Heart left ventricle (tissue), 13 donors: Measurements from ENCODE around the gene KCNV2.

Source experiments
- CTCF ChIP-seq, 12 donors: fragments of 200-600 bp; sonication (generic) in 4 of 12; IDR thresholded peaks; one replicate each; pipeline versions ENCODE4 v1.5.0 to v1.8.0; 2018 to 2022; ENCODE audit warnings: antibody characterized with exemption in 12 of 12, mild to moderate bottlenecking in 5 of 12
- POLR2A ChIP-seq, 2 donors: fragments of 450-650 bp; IDR thresholded peaks; one replicate each; pipeline ENCODE4 v1.6.1; 2017; ENCODE audit warnings: antibody characterized with exemption in 2 of 2, mild to moderate bottlenecking in 2 of 2, moderate library complexity in 2 of 2
- donor health status: ischemic (EF 13 %, LVEDD 7.1; RV severe dilation, severe dysfunction).
- donor health status: DM: no; HTN: yes; CAD: no.
- donor health status: DM: no; HTN: no; CAD: no.
- donor health status: ischemic (EF 25% LVEDD 6.9; RV normal size, moderate dysfunction).
- donor health status: ischemic (EF 25% LVEDD 5.7; RV mildly dilated, moderate dysfunction).
- donor health status: ischemic (EF 35%, LVEDD 5.7; RV mildly dilated, moderate dysfunction).
- donor health status: nonischemic (EF 11% LVEDD 7.7; RV severe dilation, severe dysfunction).
- donor health status: DM: yes; HTN: yes; CAD: no.
- donor health status: PGD.
- donor health status: ischemic (EF 29% LVEDD 5.4; RV normal size, mild dysfunction).
- donor health status: nonischemic (EF 23%, LVEDD 6.1; RV moderate dilation, normal function).

GRCh38 chr9:2742214-2742613 is 24.9 kb downstream of the KCNV2 start:
- TF ChIP-seq CTCF (IDR thresholded peaks at IDR 0.05) (no peak), POLR2A (IDR thresholded peaks at IDR 0.05) (no peak)
